T-helper 1 cell treated with Interleukin-12 subunit alpha and Interleukin-12 subunit beta and Interleukin-4 antibody, amounts not matched to agents 30 ng/mL and 1 ng/mL, for 36 hours (primary cell): Measurements from ENCODE around the gene ZNF664. TPM values are rescaled to one million over a fixed set of nuclear protein-coding genes. Genes with fewer than 3 reads are reported as not detected.

Experiments used
- intact Hi-C: fragments of 100-400 bp; cut with micrococcal nuclease; formaldehyde crosslinking; loops from one replicate; pipeline ENCODE4 v1.15.1; 2024
- total RNA-seq: library from RNA; stranded (reverse); gene quantifications from 2 replicates; pipeline ENCODE4 v1.2.3, GENCODE V29; 2022

ZNF664 gene
- 53.7 and 55.1 TPM in 2 replicates for total RNA-seq

GRCh38 chr12:123972457-123973401 is at the start of gene ZNF664, which contains the start of gene CCDC92:
Gene ZNF664 (plus strand): TSS chr12:123973215. CDS start chr12:124012145, 38,930 bp downstream.
Gene CCDC92 (minus strand): TSS chr12:123972831. CDS start chr12:123944305, 28,526 bp downstream.
- intact Hi-C loops: loop anchor here (1.0 to 10.0 kb wide), 5 partner anchors 34 to 940 kb away; partner anchors contain the start of genes ATP6V0A2, NCOR2, SBNO1 and UBC

GRCh38 chr12:123923927-123924326 is 49.1 kb upstream of the ZNF664 start:
- intact Hi-C loops: no loop called here

- intact Hi-C loops: no loop called here
These were observed 48.5 kb upstream of the ZNF664 start for GRCh38 chr12:123924539-123924938.

GRCh38 chr12:123928274-123928865 is 44.6 kb upstream of the ZNF664 start:
- intact Hi-C loops: no loop called here

- intact Hi-C loops: no loop called here
These were observed 44.1 kb upstream of the ZNF664 start for GRCh38 chr12:123928897-123929296.

GRCh38 chr12:123929946-123930583 is 43.0 kb upstream of the ZNF664 start:
- intact Hi-C loops: no loop called here

GRCh38 chr12:123931686-123932321 is 41.2 kb upstream of the ZNF664 start:
- intact Hi-C loops: no loop called here

- intact Hi-C loops: no loop called here
These were observed 39.8 kb upstream of the ZNF664 start for GRCh38 chr12:123933214-123933613.

- intact Hi-C loops: no loop called here
These were observed 38.9 kb upstream of the ZNF664 start for GRCh38 chr12:123934016-123934620.

GRCh38 chr12:123934829-123935228 is 38.2 kb upstream of the ZNF664 start:
- intact Hi-C loops: no loop called here

GRCh38 chr12:123935956-123936355 is 37.1 kb upstream of the ZNF664 start:
- intact Hi-C loops: no loop called here

- intact Hi-C loops: no loop called here
These were observed 36.5 kb upstream of the ZNF664 start for GRCh38 chr12:123936471-123936870.

- intact Hi-C loops: no loop called here
These were observed 35.9 kb upstream of the ZNF664 start for GRCh38 chr12:123936956-123937706.

- intact Hi-C loops: loop anchor here (1.0 kb wide), 2 partner anchors 33 kb away; no protein-coding TSS in a partner anchor
These were observed 35.1 kb upstream of the ZNF664 start for GRCh38 chr12:123937707-123938591.

GRCh38 chr12:123938679-123939480 is 34.1 kb upstream of the ZNF664 start:
- intact Hi-C loops: loop anchor here (1.0 kb wide), 2 partner anchors 32 to 34 kb away; no protein-coding TSS in a partner anchor

GRCh38 chr12:123939716-123940626 is 33.0 kb upstream of the ZNF664 start:
- intact Hi-C loops: no loop called here

- intact Hi-C loops: no loop called here
These were observed 32.4 kb upstream of the ZNF664 start for GRCh38 chr12:123940627-123940966.
